ENCODE measurements around the gene CPM.
A peak's percentile ranks its signal among the peaks of the same experiment; 100 is the strongest.

Gene CPM

DNA sequence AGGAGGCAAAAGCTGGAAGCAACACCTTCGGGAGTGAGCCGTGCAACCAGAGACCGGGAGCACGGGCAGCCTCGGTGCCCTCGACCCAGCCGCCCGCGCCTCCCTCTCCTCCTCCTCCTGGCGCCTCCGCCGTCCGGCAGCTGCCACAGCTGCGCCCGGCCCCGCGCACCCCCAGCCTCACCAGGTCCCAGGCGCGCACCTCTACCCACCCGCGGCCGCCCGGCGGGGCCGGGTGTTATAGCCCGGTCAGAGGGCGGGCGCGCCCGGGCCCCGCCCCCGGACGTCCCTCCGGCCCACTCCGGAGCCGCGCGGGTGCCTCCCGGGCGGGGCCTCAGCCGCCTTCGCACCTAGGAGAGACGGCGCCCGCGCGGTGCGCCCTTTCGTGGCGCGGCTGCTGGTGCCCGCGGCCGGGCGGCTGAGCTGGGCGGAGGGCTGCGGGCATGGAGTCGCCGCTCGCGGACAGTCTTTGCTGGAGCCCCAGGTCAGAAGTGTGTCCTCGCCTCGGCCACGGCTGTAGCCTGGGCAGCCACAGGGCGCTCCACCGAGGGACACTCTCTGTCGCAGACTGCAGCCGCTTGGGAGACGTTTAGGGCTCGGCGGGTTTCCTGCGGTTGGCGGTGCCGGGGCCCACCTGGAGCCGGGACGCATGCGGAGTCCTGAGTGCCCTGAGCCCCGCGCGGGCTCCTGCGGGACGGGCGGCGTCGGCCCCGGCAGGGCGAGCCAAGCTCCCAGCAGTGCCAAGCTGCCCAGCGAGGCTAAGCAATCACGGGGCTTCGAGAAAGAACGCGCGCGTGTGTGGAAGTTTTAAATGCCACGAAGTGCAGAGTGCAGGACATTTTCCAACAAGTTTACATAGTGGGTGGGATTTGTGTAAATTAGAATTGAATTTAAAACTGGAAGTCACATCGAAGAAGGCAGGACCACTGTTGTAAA is at the start of gene CPM:
CPM (minus strand) TSS at position 211 of the 933 bp plus-strand sequence. CDS start 334 bp downstream, outside the sequence.
- DNase-seq (ENCODE audit: insufficient read length, low spot score) (peak; percentile 57), FAIRE-seq (no peak)
- TF ChIP-seq, protein P1, sequence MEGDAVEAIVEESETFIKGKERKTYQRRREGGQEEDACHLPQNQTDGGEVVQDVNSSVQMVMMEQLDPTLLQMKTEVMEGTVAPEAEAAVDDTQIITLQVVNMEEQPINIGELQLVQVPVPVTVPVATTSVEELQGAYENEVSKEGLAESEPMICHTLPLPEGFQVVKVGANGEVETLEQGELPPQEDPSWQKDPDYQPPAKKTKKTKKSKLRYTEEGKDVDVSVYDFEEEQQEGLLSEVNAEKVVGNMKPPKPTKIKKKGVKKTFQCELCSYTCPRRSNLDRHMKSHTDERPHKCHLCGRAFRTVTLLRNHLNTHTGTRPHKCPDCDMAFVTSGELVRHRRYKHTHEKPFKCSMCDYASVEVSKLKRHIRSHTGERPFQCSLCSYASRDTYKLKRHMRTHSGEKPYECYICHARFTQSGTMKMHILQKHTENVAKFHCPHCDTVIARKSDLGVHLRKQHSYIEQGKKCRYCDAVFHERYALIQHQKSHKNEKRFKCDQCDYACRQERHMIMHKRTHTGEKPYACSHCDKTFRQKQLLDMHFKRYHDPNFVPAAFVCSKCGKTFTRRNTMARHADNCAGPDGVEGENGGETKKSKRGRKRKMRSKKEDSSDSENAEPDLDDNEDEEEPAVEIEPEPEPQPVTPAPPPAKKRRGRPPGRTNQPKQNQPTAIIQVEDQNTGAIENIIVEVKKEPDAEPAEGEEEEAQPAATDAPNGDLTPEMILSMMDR (IDR thresholded peaks at IDR 0.05; ENCODE audit: insufficient read depth, missing control alignments), result no peak

DNA sequence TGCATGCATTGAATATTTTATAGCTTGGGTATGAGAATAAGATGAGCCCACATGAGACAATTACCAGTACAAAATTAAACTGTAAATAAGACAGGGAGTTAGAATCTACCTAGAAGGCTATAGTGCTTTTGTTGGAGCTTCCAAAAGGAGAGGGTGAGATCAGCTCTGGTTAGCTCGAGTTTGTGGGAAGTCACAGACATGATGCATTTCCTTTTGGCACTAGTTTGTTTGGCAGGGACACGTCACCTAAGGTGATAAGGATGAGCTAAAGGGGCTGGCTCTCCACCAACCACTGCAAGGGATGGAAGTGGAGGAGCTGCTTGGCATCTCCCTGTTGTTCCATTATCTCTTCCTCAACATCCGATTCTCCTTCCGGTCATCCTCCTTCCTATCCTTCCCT is 48.5 kb upstream of the CPM start:
- FAIRE-seq (no peak), DNase-seq (ENCODE audit: insufficient read length, low spot score) (no peak)
- TF ChIP-seq, protein P1 (IDR thresholded peaks at IDR 0.05; ENCODE audit: insufficient read depth, missing control alignments), result no peak

DNA sequence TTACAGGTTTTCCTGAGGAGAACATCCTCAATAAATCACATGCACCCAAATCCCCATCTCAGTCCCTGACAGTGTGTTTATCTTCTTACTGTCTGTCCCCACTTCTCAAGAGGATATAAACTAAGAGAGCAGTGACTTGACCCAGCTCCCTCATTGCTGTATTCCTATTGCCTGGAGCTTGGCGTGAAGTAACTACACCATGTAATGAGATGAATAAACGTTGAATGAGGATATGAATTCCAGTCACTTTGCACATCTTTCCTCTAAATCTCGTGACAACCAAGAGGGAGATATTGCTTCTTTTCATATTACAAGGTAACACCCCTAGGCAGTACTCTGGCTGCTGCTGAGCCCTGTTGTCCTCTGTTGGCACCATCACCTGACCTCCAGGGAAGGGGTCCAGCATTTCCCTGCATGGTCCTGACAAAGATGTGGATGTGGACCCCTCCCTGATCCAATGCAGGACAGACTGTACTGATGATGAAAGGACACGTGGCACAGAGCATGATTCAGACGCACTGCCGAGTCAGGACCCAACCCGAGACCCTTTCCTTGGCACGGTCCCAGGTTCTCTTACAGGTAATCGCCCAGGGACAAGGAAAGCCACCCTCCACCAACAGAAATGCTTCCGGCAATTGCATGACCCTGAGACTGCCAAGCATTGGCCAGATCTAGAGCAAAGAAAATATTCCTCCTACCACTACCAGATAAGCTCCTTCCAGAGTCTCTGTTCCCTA is 47.7 kb upstream of the CPM start:
- FAIRE-seq, result no peak
- TF ChIP-seq, protein P1 (IDR thresholded peaks at IDR 0.05; ENCODE audit: insufficient read depth, missing control alignments), result no peak
- DNase-seq (ENCODE audit: insufficient read length, low spot score), result no peak

DNA sequence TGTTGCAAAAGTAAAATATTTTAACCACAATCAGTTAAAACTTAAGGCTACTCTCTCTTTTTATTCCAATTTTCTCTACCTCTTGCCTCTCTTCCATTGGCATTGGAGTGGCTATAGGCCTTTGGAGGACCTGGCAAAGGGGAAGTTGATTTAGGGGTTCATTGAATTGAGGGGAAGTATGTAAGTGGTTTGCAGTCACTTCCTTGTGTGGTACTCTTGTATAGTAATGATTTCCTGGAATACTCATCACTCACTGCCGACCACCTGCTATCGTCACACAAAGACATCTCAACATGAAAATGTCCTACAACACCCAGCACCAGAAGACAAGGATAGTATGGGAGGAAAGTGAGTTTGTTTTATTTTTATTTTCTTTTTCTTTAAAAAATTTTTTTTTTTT is 45.7 kb upstream of the CPM start:
- DNase-seq (ENCODE audit: insufficient read length, low spot score) (no peak), FAIRE-seq (no peak)
- TF ChIP-seq, protein P1 (IDR thresholded peaks at IDR 0.05; ENCODE audit: insufficient read depth, missing control alignments), result no peak

DNA sequence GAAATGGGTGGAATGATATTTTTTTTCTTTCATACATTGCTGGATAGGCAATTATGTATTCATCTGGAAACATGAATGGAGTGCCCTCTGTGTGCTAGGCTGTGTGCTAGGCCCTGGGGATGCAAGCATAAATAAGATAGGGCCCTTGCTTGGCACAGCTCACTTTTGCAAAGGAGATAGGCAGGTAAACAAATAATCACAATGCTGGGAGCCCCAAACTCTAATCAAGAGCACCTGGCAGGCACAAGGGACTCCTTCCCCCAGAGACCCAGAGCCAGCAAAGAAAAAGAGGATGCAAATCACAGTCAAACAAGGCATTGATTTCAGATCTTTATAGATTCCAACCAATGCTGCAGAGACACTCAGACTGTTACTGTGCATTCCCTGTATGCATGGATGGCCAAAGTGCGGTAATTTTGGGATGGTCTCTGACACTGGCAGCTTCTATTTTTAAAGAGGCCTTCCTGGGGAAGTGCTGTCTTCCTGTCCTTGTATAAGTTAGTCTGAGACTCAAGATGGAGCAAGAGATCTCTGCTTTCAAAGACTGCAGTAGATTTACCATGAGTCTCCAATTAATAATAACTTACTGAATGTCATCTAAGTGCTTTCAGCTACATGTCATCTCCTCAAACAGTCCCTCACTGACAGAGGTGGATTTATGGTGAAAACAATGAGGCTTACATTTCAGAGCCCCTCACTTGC is 45.1 kb upstream of the CPM start:
- DNase-seq (ENCODE audit: insufficient read length, low spot score) (no peak), FAIRE-seq (no peak)
- TF ChIP-seq, protein P1 (IDR thresholded peaks at IDR 0.05; ENCODE audit: insufficient read depth, missing control alignments), result no peak

DNA sequence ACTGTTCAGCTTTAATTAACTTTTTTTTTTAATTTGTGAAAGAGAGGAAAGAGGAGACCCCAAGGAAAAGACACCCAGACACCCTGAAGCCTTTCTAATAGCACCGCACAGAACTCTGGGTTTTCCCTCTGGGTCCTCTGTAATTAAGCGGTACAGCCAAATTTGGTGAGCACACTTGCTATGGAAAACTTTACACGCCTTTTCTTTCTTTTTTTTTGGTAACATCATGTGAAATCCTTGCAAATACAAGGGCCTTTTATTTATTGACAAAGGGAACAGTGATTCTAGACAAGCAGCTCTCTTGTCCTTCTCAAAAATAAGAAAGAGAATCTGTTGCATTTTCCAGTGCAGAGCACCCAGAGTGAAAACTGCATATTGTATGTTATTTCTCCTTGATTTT is 44.4 kb upstream of the CPM start:
- TF ChIP-seq, protein P1 (IDR thresholded peaks at IDR 0.05; ENCODE audit: insufficient read depth, missing control alignments), result no peak
- FAIRE-seq, result no peak
- no peak for DNase-seq (ENCODE audit: insufficient read length, low spot score)
